HG03378 (cell line): ENCODE measurements around the gene MGAT4A.

Experiments
- ATAC-seq: cut with Tn5 transposase; IDR thresholded peaks from one replicate; pipeline ENCODE4 v1.9.1; 2021; ENCODE audit warnings: mild to moderate bottlenecking, moderate library complexity; ENCODE audit not compliant: unreplicated experiment

MGAT4A gene

GRCh38 chr2:98579926-98580325 is 151.0 kb downstream of the MGAT4A start:
- no peak for ATAC-seq

GRCh38 chr2:98578231-98578630 is 152.7 kb downstream of the MGAT4A start:
- no peak for ATAC-seq

GRCh38 chr2:98577313-98577712 is 153.6 kb downstream of the MGAT4A start:
- ATAC-seq = no peak

DNA sequence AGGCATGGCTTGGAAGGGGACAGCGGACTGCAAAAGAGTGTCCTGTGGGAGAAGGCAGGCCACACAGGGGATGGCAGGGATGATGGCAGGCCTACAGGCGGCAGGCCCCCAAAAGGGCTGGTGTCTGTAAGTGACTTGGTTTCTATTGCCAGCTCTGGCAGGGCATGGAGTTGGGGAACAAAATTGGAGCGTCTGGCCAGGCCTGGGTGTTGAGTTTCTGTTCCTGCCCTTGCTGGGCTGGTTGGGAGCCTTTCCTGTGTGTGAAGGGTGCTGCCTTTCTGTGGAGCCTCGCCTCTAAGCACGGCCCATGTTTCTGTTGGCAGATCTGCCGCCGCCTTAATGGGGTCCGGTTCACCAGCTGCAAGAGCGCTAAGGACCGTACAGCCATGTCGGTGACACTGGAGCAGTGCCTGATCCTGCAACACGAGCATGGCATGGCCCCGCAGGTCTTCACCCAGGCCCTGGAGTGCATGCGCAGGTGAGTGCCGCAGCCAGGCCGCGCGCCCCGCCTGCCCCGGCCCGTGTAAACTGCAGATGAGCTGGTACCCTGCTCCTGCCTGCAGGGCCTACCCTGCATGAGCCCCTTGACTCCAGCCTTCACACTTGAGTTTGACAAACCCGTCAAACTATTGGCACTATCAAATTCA is 154.1 kb downstream of the MGAT4A start:
- ATAC-seq = no peak

DNA sequence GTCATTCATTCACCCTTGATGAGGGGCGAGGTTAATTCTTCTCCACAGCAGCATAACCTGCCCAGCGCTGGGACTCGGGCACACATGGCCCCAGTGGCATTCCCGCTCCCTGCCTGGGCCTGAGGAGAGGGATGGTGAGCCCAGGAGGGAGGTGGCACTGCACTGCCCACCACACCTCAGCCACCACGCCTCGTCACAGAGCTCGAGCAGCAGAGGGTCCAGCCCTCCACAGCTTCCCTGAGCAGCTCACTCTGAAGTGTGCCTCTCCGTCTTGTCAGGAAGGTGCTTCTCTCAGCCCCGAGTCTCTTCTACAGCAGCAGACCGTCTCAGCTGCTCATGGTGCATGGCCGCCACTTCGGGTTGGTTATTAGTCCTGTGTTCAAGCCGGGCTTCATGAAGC is 157.5 kb downstream of the MGAT4A start:
- no peak for ATAC-seq

GRCh38 chr2:98572676-98573075 is 158.3 kb downstream of the MGAT4A start:
- no peak for ATAC-seq

DNA sequence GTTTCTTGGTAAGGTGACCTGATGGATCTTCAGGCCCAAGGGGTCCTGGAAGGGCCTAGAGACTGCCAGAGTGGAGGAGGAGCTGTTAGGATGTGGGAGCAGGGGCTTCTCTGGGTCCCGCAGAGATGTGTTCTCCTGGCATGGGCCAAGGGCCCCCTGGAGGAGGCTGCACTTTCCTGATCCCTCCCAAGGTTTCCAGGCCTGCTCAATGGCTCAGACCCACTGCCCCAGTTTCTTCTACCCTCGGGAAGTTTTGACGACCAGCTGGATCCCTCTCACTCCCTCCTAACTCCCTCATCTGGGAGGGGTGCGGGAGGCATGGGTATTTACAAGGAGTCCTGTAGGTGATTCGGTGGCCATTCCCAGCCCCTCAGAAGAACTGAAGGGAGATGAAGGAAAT is 158.7 kb downstream of the MGAT4A start:
- no peak for ATAC-seq

GRCh38 chr2:98571796-98572195 is 159.1 kb downstream of the MGAT4A start:
- no peak for ATAC-seq

DNA sequence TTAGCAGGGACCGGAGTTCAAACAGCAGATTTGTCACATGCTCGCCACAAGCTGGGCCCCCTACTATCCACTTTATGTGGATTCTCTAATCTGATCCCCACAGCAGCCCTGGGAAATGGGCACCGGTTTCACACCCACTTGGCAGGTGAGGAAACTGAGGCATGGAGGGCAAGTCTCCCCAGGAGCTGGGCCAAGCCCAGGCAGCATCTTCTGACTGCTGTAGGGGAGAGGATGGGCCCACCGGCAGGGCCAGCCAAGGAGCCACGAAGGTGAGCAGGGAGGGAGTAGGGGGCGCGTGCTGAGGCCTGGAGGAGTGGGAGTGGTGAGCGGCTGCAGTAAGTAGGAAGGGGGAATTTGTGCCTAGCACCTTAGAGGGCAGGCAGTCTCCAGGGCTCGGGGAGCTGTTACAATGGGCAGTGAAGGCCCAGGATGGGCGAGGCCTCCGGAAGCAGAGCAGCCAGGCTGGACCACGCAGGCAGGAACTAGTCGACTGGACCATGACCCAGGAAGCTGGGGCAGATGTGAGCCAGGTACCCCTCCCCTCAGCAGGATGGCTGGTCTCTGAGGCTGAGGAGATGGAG is 159.7 kb downstream of the MGAT4A start:
- ATAC-seq = no peak

- ATAC-seq = no peak
Observed at GRCh38 chr2:98570356-98570755, 160.6 kb downstream of the MGAT4A start.

DNA sequence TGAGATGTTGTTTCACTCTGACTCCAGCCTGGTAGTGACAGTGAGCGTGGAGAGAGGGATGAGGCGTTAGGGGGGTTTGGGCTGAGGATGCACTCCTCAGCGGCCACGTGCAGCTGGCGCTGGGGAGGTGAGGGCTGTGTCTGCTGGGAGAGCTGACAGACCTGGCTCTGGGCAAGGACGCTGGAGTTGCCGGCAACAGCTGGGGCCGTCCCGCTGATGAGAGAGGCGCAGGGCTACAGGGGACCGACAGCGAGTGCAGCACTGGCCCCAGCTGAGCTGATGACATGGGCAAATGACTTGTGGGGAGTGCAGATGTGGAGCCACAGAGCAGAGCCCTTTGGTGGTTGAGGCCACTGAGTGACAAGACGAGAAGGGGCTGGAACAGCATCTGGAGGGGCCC is 161.0 kb downstream of the MGAT4A start:
- ATAC-seq = no peak

- ATAC-seq = no peak
Observed at GRCh38 chr2:98569197-98569793, 161.6 kb downstream of the MGAT4A start.
